Measurements from ENCODE around the gene SRSF3.

DNA sequence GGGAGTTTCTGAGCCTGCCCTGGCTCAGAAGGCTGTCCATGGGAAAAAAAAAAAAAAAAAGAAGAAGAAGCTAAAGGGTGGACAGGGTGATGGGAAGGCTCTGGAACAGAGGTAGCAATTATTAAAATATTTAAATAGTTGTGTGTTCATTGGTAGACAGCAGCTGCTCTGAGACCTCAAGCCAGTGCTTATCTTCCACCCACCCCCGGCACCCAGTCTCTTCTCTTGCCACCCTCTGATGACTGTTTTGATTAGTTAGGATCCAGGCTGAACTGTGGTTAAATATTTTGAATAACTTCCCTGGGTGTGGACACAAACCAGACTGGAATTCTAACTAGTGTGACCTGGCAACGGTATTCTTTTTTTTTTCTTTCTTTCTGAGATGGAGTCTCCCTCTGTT lies 16.9 kb upstream of the SRSF3 start:
- no peak for TF ChIP-seq CTCF (conservative IDR thresholded peaks at IDR 0.05 in 1 of 2, IDR thresholded peaks at IDR 0.05 in 1 of 2; ENCODE audit: extremely low read depth in 1 of 2, insufficient read depth in 1 of 2, low read depth in 1 of 2, low read length in 2 of 2)
- no peak for TF ChIP-seq EZH2 (IDR thresholded peaks at IDR 0.05; ENCODE audit: borderline replicate concordance, low read length)

All from mammary epithelial cell (primary cell).